NCI-H187 (cell line): Measurements from ENCODE around the gene BPHL.
"Not testable (repeated sequence)": the region's sequence is repeated elsewhere in the genome, so short reads cannot be mapped to it uniquely, and the experiment has no call there.

Experiments
- DNase-seq, 2 experiments: peaks; one replicate each; lab custom pipeline; 2025; lab: John Stamatoyannopoulos, UW

Gene BPHL

GRCh38 chr6:3156184-3157130 is 37.9 kb downstream of the BPHL start:
- not testable (repeated sequence) for DNase-seq

- peak; percentile 10 to 66 for DNase-seq
Observed at GRCh38 chr6:3157131-3157933, 38.8 kb downstream of the BPHL start, which contains the start of gene TUBB2A. Gene TUBB2A (minus strand): TSS chr6:3157544. CDS start chr6:3157463, 81 bp downstream.

DNA sequence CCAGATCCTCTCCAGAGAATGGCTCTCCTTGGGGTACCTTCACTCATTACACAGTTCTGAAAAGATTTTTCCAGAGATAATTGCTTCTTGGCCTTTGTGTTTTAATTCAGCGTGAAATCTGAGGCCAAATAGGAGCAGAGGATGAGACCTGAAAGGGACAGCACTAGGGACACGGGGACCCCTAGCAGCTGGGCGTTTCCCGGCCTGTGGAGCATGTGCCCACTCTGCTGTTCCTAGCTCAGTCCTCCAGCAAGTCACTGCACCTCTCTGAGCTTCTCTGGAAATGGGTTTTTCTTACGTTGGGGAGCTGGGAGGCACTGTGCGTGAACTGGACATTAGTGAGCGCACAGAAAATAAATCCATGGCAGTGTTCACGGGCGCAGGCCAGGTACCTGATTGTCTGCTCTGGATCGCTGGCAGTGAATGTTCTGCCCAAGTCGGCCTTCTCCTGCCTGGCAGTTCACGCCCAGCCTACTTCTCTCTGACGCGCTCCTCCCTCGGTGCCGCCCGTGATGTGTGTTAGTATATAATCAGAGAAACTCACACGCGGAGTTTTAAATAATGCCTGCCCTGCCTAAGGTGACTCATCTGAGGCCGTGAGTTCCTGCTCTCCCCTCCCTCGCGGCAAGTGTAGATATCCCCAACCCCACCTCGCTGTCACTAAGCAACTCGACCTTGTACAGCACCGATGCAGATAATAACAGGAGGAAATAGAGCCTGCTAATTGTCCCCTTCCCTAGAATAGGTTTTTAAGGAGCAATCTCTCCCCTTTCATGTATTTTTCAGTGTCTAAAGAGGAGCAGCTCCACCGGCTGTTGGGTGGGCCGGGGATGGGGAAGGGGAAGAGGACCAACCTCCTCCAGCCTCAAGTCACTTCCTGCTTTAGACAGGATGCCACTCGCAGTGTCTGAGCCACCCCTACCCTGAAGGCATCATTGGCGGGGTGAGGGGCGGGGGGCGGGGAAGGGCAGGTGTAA is 41.6 kb downstream of the BPHL start:
- no peak for DNase-seq

DNA sequence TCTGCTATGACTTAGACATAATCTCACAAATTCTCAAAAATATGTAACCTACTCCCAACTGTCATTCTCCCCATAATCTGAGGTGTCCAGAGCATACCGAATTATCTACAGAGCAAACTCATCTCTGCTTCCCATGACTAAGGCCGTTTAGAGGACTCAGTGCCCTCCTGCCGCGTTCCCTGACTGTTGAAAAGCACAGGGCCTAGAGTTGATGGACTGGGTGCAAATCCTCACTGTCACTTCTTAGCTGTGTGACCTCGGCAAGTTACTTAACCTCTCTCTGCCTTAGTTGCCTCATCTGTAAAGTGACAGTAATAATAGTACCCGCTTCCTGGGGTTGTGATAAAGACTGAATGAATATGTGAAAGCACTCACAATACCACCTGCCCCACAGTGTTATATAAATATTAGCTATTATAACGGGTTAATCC is 43.6 kb downstream of the BPHL start:
- DNase-seq = no peak

DNA sequence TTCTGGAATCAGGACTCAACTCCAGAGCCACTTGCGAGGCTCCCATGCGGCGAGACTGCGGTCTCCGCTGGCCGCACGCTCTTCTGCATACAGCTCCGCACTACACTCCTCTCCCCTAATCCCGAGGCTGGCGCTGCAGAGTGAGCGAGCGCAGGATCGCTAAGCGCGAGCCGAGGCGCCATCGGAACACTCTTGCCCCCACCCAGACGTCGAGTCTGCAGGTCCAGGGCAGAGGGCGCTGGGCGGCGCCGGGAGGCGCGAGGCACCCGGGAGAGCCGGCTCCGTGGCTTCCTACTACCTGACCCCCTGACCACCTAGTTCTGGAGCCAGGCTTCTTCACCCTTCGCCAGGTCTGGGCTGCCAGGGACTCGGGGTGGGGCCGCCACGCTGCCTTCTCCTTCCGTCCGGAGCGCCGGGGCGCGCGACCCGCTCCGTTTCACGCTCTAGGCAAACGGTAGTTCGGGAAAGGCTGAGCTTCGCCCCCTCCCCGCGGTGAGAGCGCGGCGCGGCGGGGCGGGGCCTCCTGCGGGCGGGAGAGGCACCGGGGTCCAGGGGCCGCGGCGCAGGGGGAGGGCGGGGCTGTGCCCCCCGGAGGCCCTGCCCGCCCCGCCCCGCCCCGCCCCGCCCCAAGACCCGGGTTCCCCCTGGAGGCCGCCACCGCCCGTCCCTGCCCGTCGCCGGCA is 44.2 kb downstream of the BPHL start:
- DNase-seq = peak; percentile 30 to 58

DNA sequence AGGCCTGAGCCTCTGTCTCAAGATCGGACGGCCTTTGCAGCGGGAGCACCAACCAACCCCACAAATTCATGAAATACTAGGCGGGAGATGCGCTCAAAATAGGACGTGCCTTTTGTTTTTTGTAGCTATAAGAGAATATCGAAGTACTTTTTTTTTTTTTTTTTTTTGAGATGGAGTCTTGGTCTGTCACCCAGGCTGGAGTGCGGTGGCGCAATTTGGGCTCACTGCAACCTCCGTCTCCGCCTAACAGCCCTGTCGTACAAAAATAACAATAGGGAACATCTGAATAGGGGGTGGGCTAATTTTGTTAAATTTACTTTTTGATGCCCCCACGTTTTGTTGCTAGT is 44.7 kb downstream of the BPHL start:
- DNase-seq = no peak

DNA sequence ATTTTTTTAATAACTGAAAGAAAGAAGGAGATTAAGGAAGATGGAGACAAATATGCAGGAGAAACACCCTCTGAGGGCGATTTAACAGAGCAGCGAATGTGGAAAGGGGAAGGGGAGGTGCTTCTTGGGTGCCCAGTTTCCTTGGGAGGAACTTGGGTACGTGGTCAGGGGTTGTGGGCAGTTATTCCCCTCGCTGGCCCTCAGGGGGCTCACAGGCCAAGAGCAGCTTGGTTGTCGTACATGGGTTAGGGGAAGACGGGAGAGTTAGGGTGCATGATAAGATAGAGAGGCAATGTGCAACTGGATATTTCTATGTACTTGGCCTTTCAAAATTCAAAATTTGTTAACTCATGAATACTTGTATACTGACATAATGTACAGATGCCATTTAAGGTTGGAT is 45.9 kb downstream of the BPHL start:
- DNase-seq = no peak

- no peak for DNase-seq
Observed at GRCh38 chr6:3165631-3166534, 47.4 kb downstream of the BPHL start.

- DNase-seq = not testable (repeated sequence)
Observed at GRCh38 chr6:3166535-3167225, 48.2 kb downstream of the BPHL start.

- DNase-seq = not testable (repeated sequence)
Observed at GRCh38 chr6:3168046-3168445, 49.5 kb downstream of the BPHL start.

- not testable (repeated sequence) for DNase-seq
Observed at GRCh38 chr6:3170676-3171075, 52.2 kb downstream of the BPHL start.

- DNase-seq = not testable (repeated sequence)
Observed at GRCh38 chr6:3171313-3172175, 53.0 kb downstream of the BPHL start.

DNA sequence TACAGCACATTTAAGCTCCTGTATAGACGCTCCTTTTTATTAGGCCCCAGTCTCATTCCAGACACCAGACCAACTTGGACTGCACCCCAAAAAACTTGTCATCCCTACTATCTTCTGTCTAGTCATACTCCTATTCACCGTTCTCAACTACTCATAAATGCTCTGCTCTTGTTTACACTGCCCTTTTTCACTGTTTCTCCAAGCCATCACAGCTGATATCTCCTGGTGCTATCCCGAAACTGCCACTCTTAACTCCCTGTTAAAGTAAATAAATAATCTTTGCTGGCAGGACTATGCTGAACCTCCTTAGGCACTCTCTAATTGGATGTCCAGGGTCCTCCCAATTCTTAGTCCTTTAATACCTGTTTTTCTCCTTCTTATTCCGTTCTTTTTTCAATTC is 54.3 kb downstream of the BPHL start:
- not testable (repeated sequence) for DNase-seq

DNA sequence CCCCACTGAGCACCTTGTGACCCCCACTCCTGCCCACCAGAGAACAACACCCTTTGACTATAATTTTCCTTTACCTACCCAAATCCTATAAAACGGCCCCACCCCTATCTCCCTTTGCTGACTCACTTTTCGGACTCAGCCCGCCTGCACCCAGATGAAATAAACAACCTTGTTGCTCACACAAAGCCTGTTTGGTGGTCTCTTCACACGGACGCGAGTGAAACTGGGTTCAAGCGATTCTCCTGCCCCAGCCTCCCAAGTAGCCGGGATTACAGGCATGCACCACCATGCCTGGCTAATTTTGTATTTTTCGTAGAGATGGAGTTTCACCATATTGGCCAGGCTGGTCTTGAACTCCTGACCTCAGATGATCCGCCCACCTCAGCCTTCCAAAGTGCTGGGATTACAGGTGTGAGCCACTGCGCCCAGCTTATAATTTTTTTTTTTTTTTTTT is 55.2 kb downstream of the BPHL start:
- not testable (repeated sequence) for DNase-seq

DNA sequence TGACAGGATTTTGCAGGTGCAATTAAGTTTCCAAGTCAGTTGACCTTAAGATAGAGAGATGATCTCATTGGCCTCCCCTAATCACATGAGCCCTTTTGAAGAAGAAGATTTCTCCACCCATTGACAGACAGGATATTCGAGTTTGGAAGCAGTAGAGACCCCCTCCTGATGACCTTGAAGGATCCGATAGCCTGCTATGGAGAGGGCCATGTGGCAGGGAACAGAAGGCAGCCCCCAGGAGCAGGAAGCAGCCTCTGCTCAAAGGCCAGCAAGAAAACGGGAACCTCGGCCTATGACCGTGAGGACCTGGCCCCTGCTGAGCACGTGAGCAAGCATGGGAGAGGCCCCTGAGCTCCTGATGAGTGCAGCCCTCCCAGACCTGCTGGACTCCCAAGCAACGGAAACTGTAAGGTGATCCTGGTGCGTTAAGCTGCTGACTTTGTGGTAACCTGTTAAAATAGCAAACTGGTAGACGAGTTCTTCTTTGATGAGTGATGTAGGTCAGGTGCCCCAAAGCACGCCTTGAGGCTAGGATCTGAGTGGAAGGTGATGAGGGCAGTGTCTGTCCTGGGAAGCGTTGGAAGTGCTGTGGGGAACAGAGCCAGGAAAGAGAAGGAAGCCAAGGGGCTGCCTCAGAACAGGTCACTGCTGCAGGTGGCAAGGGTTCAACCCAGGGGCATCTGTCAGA is 57.3 kb downstream of the BPHL start:
- DNase-seq = no peak

DNA sequence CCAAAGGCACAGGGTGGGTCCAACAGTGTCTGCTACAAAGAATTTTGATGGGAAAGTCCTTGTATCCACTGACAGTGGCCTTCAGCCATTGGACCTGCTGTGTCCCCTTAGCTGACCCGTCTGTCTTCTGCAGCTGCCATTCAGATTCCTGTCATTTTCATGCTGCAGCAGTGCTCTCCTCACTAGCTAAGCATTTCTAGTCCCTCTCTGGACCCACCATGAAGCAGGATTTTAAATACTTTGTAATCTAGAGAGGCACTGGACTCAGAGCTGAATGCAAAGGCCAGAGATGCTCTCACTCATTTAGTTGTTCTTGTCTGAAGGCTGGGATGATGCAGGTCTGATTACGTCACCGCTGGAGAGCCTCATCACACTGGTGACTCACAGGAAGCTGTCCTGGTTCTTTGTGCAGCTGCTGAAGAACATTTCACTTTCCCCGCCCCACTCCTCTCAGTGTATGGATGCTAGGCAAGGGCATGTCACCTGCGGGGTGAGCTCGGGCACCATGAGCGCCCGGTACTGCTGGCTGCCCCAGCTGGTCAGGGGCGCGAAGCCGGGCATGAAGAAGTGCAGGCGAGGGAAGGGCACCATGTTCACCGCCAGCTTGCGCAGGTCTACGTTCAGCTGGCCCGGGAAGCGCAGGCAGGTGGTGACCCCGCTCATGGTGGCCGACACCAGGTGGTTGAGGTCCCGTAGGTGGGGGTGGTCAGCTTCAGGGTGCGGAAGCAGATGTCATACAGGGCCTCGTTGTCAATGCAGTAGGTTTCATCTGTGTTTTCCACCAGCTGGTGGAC is 58.2 kb downstream of the BPHL start:
- DNase-seq = no peak

DNA sequence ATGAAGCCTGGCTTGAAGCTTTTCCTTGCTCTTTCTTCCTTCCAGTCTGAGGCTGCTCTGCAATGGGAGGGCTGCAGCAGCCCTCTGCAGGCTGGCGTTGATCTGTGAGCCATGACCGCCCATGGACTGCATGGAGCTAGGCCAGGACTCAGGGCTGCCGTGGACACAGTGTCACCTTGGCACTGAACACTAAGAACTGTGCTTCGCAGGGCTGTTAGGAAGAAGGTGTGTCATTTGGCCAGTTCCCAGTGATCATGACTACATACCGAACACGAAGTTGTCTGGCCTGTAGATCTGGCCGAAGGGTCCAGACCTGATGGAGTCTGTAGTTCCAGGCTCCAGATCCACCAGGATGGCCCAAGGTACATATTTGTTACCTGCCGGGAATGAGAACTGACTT is 60.2 kb downstream of the BPHL start:
- not testable (repeated sequence) for DNase-seq
